GM12864 (cell line): Measurements from ENCODE around the gene OAS1.

Experiments used
- DNase-seq: peaks from one replicate; pipeline ENCODE4 v3.0.0-alpha.2; 2011; ENCODE audit warnings: low read depth
- H3K4me3 ChIP-seq: 2 replicates; pipeline ENCODE4 v1.5.1; 2011; ENCODE audit warnings: mild to moderate bottlenecking, low read depth, low read length, control low read depth
- TF ChIP-seq, protein P1 (sequence below): IDR thresholded peaks from 2 replicates; pipeline ENCODE4 v1.5.1; 2011; ENCODE audit warnings: low read depth, mild to moderate bottlenecking, moderate library complexity, low read length, control low read depth, inconsistent platforms; ENCODE audit errors: missing control alignments

The OAS1 gene

DNA sequence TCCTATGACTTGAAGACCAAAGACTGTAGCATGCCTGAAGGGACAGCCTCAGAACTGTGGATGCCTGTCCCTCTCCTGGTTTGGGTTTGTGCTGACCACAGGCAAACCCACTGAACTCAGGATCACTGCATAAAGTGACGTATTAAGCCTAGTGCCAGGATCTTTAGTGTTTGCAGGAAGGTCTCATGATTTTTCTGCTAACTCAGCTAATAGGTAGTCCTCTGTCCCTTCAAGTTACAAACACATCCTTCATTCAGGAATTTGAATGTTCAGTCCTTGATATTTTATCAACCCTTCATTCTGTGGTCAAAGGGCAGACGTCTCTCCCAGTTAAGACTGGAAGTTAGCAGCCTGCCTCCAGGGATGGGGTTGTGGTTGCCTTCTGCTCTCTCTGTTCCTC, 21.2 kb downstream of the OAS1 start:
- H3K4me3 ChIP-seq, result no peak overlapping the region
- TF ChIP-seq, protein P1, sequence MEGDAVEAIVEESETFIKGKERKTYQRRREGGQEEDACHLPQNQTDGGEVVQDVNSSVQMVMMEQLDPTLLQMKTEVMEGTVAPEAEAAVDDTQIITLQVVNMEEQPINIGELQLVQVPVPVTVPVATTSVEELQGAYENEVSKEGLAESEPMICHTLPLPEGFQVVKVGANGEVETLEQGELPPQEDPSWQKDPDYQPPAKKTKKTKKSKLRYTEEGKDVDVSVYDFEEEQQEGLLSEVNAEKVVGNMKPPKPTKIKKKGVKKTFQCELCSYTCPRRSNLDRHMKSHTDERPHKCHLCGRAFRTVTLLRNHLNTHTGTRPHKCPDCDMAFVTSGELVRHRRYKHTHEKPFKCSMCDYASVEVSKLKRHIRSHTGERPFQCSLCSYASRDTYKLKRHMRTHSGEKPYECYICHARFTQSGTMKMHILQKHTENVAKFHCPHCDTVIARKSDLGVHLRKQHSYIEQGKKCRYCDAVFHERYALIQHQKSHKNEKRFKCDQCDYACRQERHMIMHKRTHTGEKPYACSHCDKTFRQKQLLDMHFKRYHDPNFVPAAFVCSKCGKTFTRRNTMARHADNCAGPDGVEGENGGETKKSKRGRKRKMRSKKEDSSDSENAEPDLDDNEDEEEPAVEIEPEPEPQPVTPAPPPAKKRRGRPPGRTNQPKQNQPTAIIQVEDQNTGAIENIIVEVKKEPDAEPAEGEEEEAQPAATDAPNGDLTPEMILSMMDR, result no peak
- DNase-seq, result no peak

DNA sequence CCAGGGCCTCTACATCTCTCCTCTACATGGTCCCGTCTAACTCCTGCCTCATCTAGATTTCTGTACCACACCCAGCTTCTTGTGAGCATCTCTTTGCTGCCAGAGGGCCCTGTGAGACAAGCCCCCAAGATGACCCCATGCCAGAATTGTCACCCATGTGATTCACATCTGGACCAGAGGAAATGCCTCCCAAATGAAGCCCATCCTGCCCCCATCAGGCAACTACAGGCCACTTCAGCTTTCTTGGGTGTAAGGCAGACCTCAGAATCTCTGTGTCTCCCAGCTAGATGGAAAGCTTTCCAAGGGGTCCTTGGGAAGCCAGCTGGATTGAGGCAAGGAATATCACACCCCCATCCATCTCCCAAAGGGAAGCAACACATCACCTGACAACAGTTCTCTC, 22.2 kb downstream of the OAS1 start:
- no peak overlapping the region for H3K4me3 ChIP-seq
- TF ChIP-seq, protein P1, result no peak
- no peak for DNase-seq

DNA sequence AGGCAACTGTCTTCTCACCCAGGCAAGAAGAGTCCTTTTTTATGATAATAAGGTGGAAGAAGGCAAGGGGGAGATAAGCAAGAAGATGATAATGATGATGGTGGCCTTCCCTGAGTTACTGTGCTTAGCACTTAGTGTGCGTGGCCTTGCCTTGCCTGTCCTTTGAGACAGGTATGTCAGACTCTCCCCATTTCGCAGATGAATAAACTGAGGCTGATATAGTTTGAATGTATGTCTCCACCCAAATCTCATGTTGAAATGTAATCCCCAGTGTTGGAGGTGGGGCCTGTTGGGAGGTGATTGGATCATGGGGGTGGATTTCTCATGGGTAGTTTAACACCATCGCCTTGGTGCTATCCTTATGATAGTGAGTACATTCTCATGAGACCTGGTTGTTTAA, 23.0 kb downstream of the OAS1 start:
- no peak overlapping the region for H3K4me3 ChIP-seq
- TF ChIP-seq, protein P1, result no peak
- DNase-seq, result no peak

DNA sequence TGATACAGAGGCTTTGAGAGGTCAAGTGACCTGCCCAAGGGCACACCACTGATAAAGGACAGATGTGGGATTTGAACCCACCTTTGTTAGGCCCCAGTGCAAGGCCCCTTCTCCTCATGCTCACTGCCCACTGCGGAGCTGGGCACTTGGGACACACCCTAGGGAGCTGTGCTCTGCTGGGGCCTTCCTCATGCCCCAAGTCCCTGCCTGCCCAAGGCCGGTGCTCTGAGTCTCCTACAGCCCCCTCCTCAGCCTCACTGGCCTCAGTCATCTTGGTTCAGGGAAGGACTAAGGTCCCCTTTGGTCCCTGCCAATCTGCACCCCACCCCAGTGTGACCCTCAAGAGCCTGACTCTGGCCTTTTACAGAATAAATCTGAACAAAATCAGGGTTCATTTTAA, 23.6 kb downstream of the OAS1 start:
- no peak overlapping the region for H3K4me3 ChIP-seq
- TF ChIP-seq, protein P1, result no peak
- DNase-seq, result no peak

DNA sequence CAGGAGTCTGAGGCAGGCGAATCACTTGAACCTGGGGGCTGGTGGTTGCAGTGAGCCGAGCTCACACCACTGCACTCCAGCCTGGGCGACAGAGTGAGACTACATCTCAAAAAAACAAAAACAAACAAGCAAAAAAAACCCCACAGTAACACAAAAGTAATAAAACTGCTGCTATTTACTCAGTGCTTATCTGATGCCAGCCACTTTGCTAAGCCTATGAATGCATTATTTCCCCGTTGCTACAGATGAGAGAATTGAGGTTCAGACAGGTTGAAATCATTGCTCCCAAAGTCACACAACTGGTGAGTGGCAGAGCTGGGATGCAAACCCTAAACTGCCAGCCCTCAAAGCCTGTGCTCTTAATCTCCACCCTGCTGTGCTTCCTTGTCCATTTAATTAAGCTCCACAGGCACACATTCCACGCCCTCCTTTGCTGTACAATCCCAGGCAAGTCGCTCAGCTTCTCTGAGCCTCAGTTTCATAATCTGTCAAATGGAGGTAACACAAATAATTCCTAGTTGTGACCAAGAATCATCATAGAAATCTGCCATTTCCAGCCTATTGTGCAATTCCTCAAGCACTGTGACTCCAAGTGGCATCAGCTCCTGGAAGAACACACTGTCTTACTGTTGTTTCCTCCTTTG, 25.8 kb downstream of the OAS1 start:
- no peak overlapping the region for H3K4me3 ChIP-seq
- TF ChIP-seq, protein P1, result no peak
- no peak for DNase-seq

DNA sequence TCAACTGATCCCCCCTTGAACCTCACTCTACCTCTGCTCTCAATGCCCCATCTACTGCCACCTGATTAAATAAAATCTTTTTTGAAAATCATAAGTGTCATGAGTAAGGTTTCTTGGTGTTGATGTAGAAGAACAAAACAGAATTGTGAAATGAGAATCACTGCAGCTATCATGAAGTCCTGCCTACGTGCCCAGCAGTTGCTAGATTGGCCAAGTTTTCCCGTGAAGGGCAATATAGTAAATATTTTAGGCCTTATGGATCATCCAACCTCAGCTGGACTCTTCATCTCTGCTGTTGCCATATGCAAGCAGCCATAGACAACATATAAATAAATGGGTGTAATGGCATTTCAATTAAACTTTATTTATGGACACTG, 26.4 kb downstream of the OAS1 start:
- TF ChIP-seq, protein P1, result no peak
- no peak for DNase-seq
- H3K4me3 ChIP-seq, result no peak overlapping the region

DNA sequence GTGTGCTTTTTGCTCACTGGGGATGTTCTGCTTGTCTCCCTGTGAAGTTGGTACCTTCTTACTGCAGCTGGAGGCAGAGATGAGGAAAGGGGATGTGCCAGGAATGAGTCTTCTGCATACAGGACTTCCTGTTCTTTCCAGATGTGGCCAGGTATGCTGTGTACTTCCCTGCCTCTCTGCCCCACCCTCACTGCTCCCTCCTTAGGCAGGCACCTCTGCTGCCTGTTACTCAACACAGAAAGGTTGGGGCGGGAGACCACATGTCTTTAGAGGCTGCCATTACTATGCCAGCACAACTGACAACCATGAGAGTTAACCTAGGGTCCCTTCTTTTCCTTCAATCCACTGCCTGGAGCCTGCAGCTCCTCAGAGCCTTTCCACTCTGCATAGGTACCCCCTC, 29.5 kb downstream of the OAS1 start:
- TF ChIP-seq, protein P1, result no peak
- no peak for DNase-seq
- no peak overlapping the region for H3K4me3 ChIP-seq
